SK-N-SH (cell line): ENCODE results near the gene CYP2R1. TPM values are rescaled to one million over a fixed set of nuclear protein-coding genes. Genes with fewer than 3 reads are reported as not detected.

Experiments
- CTCF ChIA-PET: fragments of 300-600, 350-600 bp; formaldehyde crosslinking; extraction: SDS; loops from one replicate; lab custom pipeline; 2021; lab: Yijun Ruan, JAX
- POLR2A ChIA-PET: fragments of 350-600 bp; sonication (Branson Sonifier 250); formaldehyde crosslinking; extraction: SDS; loops from one replicate; lab custom pipeline; 2020; ENCODE audit warnings: antibody characterized with exemption, inconsistent platforms; lab: Yijun Ruan, JAX
- DNase-seq: peaks from one replicate; pipeline ENCODE4 v3.0.0; 2012
- H2AFZ ChIP-seq: fragments of 200-600 bp; sonication (generic); 2 replicates; pipeline ENCODE4 v1.8.1; 2016; ENCODE audit warnings: antibody characterized with exemption, mild to moderate bottlenecking, low read depth
- H3F3A ChIP-seq: fragments of 200-600 bp; sonication (generic); replicated peaks from 2 replicates; pipeline ENCODE3; 2016; ENCODE audit warnings: antibody characterized with exemption, mild to moderate bottlenecking; ENCODE audit not compliant: insufficient read depth
- H3K27ac ChIP-seq, 2 experiments: fragments of 200-500 bp in 1 of 2; fragments of 200-600 bp in 1 of 2; sonication (Bioruptor generic) in 1 of 2; sonication (generic), shearing (Covaris generic) in 1 of 2; 2 replicates each; pipeline versions ENCODE4 v1.5.1 to v1.6.1; 2014 to 2016; ENCODE audit warnings: low read depth in 2 of 2, inconsistent platforms in 1 of 2, low read length in 1 of 2, mild to moderate bottlenecking in 1 of 2, mixed read lengths in 1 of 2
- H3K27me3 ChIP-seq: fragments of 200-600 bp; sonication (generic), shearing (Covaris generic); 2 replicates; pipeline ENCODE4 v1.6.1; 2016; ENCODE audit warnings: mixed run types; ENCODE audit not compliant: insufficient read depth
- H3K36me3 ChIP-seq, 2 experiments: fragments of 200-500 bp in 1 of 2; fragments of 200-600 bp in 1 of 2; sonication (Bioruptor generic) in 1 of 2; sonication (generic) in 1 of 2; replicated peaks in 1 of 2; 2 replicates each; pipeline versions ENCODE3 to v1.5.1; 2014 to 2016; ENCODE audit warnings: low read length in 1 of 2, mild to moderate bottlenecking in 1 of 2; ENCODE audit not compliant: insufficient read depth in 2 of 2, control insufficient read depth in 1 of 2
- H3K4me1 ChIP-seq, 2 experiments: fragments of 200-500 bp in 1 of 2; fragments of 200-600 bp in 1 of 2; sonication (Bioruptor generic) in 1 of 2; sonication (generic), shearing (Covaris generic) in 1 of 2; 2 replicates each; pipeline versions ENCODE4 v1.5.1 to v1.6.1; 2014 to 2016; ENCODE audit warnings: low read depth in 1 of 2, low read length in 1 of 2, mixed run types in 1 of 2; ENCODE audit not compliant: insufficient read depth in 2 of 2, control insufficient read depth in 1 of 2
- H3K4me2 ChIP-seq: fragments of 200-600 bp; sonication (generic), shearing (Covaris generic); 2 replicates; pipeline ENCODE4 v1.6.1; 2017; ENCODE audit warnings: mixed run types
- H3K4me3 ChIP-seq, 2 experiments: fragments of 200-500 bp in 1 of 2; fragments of 200-600 bp in 1 of 2; sonication (Bioruptor generic) in 1 of 2; sonication (generic), shearing (Covaris generic) in 1 of 2; 2 replicates each; pipeline versions ENCODE4 v1.5.1 to v1.8.1; 2014 to 2016; ENCODE audit warnings: low read depth in 2 of 2, inconsistent platforms in 1 of 2, low read length in 1 of 2, mild to moderate bottlenecking in 1 of 2, mixed read lengths in 1 of 2, moderate library complexity in 1 of 2
- H3K79me2 ChIP-seq: fragments of 200-600 bp; sonication (generic); 2 replicates; pipeline ENCODE4 v1.8.1; 2017; ENCODE audit warnings: mild to moderate bottlenecking; ENCODE audit not compliant: insufficient read depth
- H3K9ac ChIP-seq: fragments of 200-600 bp; sonication (generic); 2 replicates; pipeline ENCODE4 v1.6.1; 2017; ENCODE audit warnings: mixed run types
- H3K9me2 ChIP-seq: fragments of 200-600 bp; sonication (generic); 2 replicates; pipeline ENCODE4 v1.6.1; 2017; ENCODE audit warnings: mixed run types
- H3K9me3 ChIP-seq: fragments of 200-600 bp; sonication (generic); 2 replicates; pipeline ENCODE4 v1.6.1; 2017; ENCODE audit warnings: mixed run types, mild to moderate bottlenecking, moderate library complexity
- H4K20me1 ChIP-seq: fragments of 200-600 bp; sonication (generic); 2 replicates; pipeline ENCODE4 v1.6.1; 2017; ENCODE audit warnings: mild to moderate bottlenecking, mixed run types; ENCODE audit not compliant: insufficient read depth
- ELF1 ChIP-seq: IDR thresholded peaks from 2 replicates; pipeline ENCODE4 v1.4.0; 2012
- FOXJ3 ChIP-seq: sonication (generic); formaldehyde crosslinking; IDR thresholded peaks from 2 replicates; pipeline ENCODE4 v1.5.1; 2020; ENCODE audit warnings: mild to moderate bottlenecking, missing genetic modification reagents
- FOXM1 ChIP-seq: IDR thresholded peaks from 2 replicates; pipeline ENCODE4 v1.4.0; 2012; ENCODE audit warnings: low read depth, mild to moderate bottlenecking
- GABPA ChIP-seq: IDR thresholded peaks from 2 replicates; pipeline ENCODE4 v1.4.0; 2012; ENCODE audit warnings: low read depth, mild to moderate bottlenecking
- IRF3 ChIP-seq: fragments of 150-350 bp; IDR thresholded peaks from 2 replicates; pipeline ENCODE4 v1.6.1; 2016; ENCODE audit warnings: mild to moderate bottlenecking, low read depth, low read length
- JUND ChIP-seq: IDR thresholded peaks from 2 replicates; pipeline ENCODE4 v1.4.0; 2012
- MAX ChIP-seq: IDR thresholded peaks from 2 replicates; pipeline ENCODE4 v1.4.0; 2012; ENCODE audit warnings: low read depth
- MEF2A ChIP-seq: IDR thresholded peaks from 2 replicates; pipeline ENCODE4 v1.4.0; 2012; ENCODE audit warnings: low read depth, borderline replicate concordance
- MXI1 ChIP-seq: IDR thresholded peaks from 2 replicates; pipeline ENCODE4 v1.6.1; 2012; ENCODE audit warnings: mild to moderate bottlenecking, low read depth, low read length, improper control_type of control experiment
- NFIC ChIP-seq: IDR thresholded peaks from 2 replicates; pipeline ENCODE4 v1.4.0; 2012; ENCODE audit warnings: borderline replicate concordance
- NRF1 ChIP-seq: IDR thresholded peaks from 2 replicates; pipeline ENCODE4 v1.6.1; 2012; ENCODE audit warnings: low read depth, mild to moderate bottlenecking, low read length
- RAD21 ChIP-seq: IDR thresholded peaks from 2 replicates; pipeline ENCODE4 v1.6.1; 2012; ENCODE audit warnings: mild to moderate bottlenecking, low read length
- RFX5 ChIP-seq: IDR thresholded peaks from 2 replicates; pipeline ENCODE4 v1.6.1; 2012; ENCODE audit warnings: mild to moderate bottlenecking, improper control_type of control experiment, low read length
- TAF1 ChIP-seq: IDR thresholded peaks from 2 replicates; pipeline ENCODE4 v1.6.1; 2012; ENCODE audit warnings: low read depth, mild to moderate bottlenecking, low read length, moderate library complexity, borderline replicate concordance
- TCF12 ChIP-seq: IDR thresholded peaks from 2 replicates; pipeline ENCODE4 v1.4.0; 2012
- TEAD4 ChIP-seq: IDR thresholded peaks from 2 replicates; pipeline ENCODE4 v1.4.0; 2012; ENCODE audit warnings: mild to moderate bottlenecking, borderline replicate concordance; ENCODE audit not compliant: insufficient read depth
- YY1 ChIP-seq: IDR thresholded peaks from 2 replicates; pipeline ENCODE4 v1.4.0; 2012; ENCODE audit warnings: low read depth, mild to moderate bottlenecking
- ZBTB33 ChIP-seq: IDR thresholded peaks from 2 replicates; pipeline ENCODE4 v1.4.0; 2012; ENCODE audit warnings: low read depth, borderline replicate concordance
- WGBS: methylation state at CpG from one replicate; pipeline ENCODE4 v1.1.6; 2017; ENCODE audit warnings: low lambda C conversion rate; 5-methylcytosine and 5-hydroxymethylcytosine counted together
- polyA plus RNA-seq, 3 experiments: library from polyadenylated mRNA; depleted of rRNA; stranded (reverse); fragments of >200 nt; gene quantifications; 2 replicates each; pipeline ENCODE4 v1.2.3, GENCODE V29; 2012
- TF ChIP-seq, protein P1 (sequence below): IDR thresholded peaks from 2 replicates; pipeline ENCODE4; 2012

CYP2R1 gene
- polyA plus RNA-seq (2012; rRNA removed): 9.3 and 10.9 TPM in 2 replicates
- 6.9 and 7.9 TPM in 2 replicates for polyA plus RNA-seq (2012; cell fraction: cytosol; rRNA removed)
- 33.4 and 40.1 TPM in 2 replicates for polyA plus RNA-seq (2012; cell fraction: nucleus; rRNA removed)

- ChIA-PET CTCF (interaction anchor here (0.8 to 8.0 kb wide), 10 partner anchors 9 to 437 kb away, joined by 3 to 62 read pairs (median 4); partner anchors contain the start of gene CALCB), POLR2A (interaction anchor here (0.5 to 2.0 kb wide), 5 partner anchors 248 to 422 kb away, joined by 3 to 13 read pairs (median 4); partner anchors contain the start of gene PSMA1)
These were observed at the start of gene CYP2R1 for GRCh38 chr11:14892036-14892556. TSS of gene CYP2R1 (minus strand) at chr11:14892231. CDS start at chr11:14892205, 26 bp downstream.

DNA sequence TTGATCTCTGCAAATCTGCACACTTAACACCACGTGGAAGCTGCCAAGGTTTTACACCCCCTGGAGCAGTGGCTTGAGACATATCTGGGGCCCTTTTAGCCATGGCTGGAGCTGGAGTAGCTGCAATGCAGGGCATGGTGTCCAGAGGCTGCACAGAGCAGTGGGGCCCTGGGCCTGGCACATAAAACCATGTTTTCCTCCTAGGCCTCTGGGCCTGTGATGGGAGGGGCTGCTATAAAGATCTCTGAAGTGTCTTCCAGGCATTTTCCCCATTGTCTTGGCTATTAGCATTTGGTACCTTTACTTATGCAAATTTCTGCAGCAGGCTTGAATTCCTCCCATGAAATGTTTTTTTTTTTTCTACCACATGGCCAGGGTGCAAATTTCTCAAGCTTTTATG, 46.9 kb upstream of the CYP2R1 start:
- H3K79me2 ChIP-seq: no peaks in the 10 kb centered on the region
- H3K9ac ChIP-seq: no peak overlapping the region
- no peaks in the 10 kb centered on the region for H3F3A ChIP-seq
- ChIA-PET POLR2A (no interaction called here), CTCF (interaction anchor here (0.7 kb wide), 1 partner anchor 30 kb away, joined by 3 read pairs; no protein-coding TSS in a partner anchor)
- no peaks in the 10 kb centered on the region for H3K9me2 ChIP-seq
- H3K4me3 ChIP-seq: no peak overlapping the region
- H3K9me3 ChIP-seq: no peaks in the 10 kb centered on the region
- H3K27ac ChIP-seq: no peak overlapping the region
- H2AFZ ChIP-seq: no peak overlapping the region
- no peak for DNase-seq
- no peaks in the 10 kb centered on the region for H3K36me3 ChIP-seq
- H3K4me2 ChIP-seq: no peak overlapping the region
- no peaks in the 10 kb centered on the region for H4K20me1 ChIP-seq
- WGBS: 0% methylated on average over 1 of the region's 1 CpG
- H3K4me1 ChIP-seq: no peaks in the 10 kb centered on the region
- no peaks in the 10 kb centered on the region for H3K27me3 ChIP-seq
- TF ChIP-seq NFIC (no peak), GABPA (no peak), TAF1 (no peak), TEAD4 (no peak), FOXM1 (no peak), ZBTB33 (no peak), FOXJ3 (CRISPR knock-in tag) (no peak), TCF12 (no peak), NRF1 (no peak), RAD21 (no peak), MEF2A (no peak)

More at GRCh38 chr11:14892036-14892556, at the start of gene CYP2R1:
- no peaks in the 10 kb centered on the region for H3K9me3 ChIP-seq
- 0% methylated on average over 11 of the region's 36 CpGs for WGBS
- H3F3A ChIP-seq: no peaks in the 10 kb centered on the region
- peak; percentile 96 for DNase-seq
- peaks cover 9% of the 10 kb centered on the region; the same call in 1 of the 2 replicates for H3K79me2 ChIP-seq
- no peaks in the 10 kb centered on the region for H3K27me3 ChIP-seq
- peak within 1 kb of the TSS; percentile 80 to 87 for H3K27ac ChIP-seq
- no peaks in the 10 kb centered on the region for H4K20me1 ChIP-seq
- H3K9me2 ChIP-seq: no peaks in the 10 kb centered on the region
- H3K4me3 ChIP-seq: peak within 1 kb of the TSS; percentile 75 to 88
- TF ChIP-seq ELF1: no peak
- peak; percentile 52 for TF ChIP-seq IRF3
- peak; percentile 30; the same call in 1 of the 2 replicates for TF ChIP-seq JUND
- no peak for TF ChIP-seq GABPA
- peak; percentile 90 for TF ChIP-seq MAX
- peak; percentile 56; the same call in 1 of the 2 replicates for TF ChIP-seq RFX5
- peak; percentile 15; the same call in 1 of the 2 replicates for TF ChIP-seq YY1
- TF ChIP-seq, protein P1, sequence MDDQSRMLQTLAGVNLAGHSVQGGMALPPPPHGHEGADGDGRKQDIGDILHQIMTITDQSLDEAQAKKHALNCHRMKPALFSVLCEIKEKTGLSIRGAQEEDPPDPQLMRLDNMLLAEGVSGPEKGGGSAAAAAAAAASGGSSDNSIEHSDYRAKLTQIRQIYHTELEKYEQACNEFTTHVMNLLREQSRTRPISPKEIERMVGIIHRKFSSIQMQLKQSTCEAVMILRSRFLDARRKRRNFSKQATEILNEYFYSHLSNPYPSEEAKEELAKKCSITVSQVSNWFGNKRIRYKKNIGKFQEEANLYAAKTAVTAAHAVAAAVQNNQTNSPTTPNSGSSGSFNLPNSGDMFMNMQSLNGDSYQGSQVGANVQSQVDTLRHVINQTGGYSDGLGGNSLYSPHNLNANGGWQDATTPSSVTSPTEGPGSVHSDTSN: peak; percentile 96
- TF ChIP-seq MXI1: 0 out of 2 replicates have a peak, but pooled peaks have one; percentile 41
- peak within 1 kb of the TSS; percentile 90 for H3K4me2 ChIP-seq
- peak within 1 kb of the TSS; percentile 77 for H3K9ac ChIP-seq
- no peaks in the 10 kb centered on the region for H3K36me3 ChIP-seq
- H2AFZ ChIP-seq: peak within 1 kb of the TSS; percentile 98
- no peaks in the 10 kb centered on the region; a peak in 2 of 4 replicates for H3K4me1 ChIP-seq
